RPMI8226 (cell line): Measurements from ENCODE around the gene ZBTB22.
A peak's percentile ranks its signal among the peaks of the same experiment; 100 is the strongest.

ENCODE experiments used
- DNase-seq: peaks from one replicate; pipeline ENCODE4 v3.0.0-alpha.2; 2015

Gene ZBTB22

DNA sequence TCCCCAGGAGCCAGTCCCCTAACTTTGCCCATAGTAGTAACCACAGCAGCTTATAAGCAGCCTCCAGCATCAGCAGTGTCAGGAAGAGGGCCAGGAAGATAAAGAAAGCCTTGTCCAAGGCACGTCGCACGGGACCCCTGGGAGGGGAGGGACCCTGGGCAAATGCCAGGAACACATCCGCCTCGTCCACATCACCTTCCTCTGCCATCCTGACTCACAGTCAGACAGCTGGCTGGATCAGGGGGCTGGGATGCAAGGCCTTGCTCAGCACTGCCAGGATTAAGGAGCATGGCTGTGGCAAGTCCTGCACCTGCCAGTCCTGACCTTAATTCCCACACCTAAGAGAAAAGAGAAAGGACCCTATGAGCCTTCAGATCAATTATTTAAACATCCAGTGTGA is 11.5 kb upstream of the ZBTB22 start:
- no peak for DNase-seq

DNA sequence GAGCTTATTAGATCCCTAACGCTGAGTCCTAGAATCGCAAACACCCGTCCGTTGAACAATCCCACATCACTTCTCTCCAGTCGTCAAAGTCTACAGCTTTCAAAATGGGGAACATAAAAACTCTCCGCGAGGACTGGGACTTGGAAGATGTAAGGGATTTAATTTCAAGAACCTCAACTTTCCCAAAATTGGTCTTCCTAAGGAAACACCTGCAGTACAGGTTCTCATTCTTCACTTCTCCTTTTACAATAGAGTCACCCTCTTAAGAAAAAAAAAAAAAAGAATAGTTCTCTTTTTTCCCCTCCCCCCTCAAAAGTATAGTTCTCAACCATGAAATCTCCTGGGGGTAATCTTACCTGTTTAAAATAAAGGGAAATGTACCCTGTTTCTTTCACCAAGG is 6.6 kb upstream of the ZBTB22 start:
- peak; percentile 60 for DNase-seq

DNA sequence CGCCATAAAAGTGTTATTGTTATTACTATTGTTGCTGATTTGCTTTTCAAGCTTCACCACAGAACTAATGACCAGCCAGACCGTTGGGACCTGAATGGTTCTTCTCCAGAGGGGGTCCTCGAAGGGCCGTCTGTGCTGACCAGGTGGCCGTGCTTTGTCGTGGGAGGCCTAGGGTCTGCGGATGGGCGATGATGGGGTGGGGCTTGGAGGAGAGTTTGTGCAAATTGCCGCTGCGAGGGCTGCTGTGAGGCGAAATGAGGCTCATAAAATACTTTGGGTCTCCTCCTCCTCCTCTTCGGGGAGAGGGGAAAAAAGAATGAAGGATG is 6.0 kb upstream of the ZBTB22 start:
- no peak for DNase-seq

DNA sequence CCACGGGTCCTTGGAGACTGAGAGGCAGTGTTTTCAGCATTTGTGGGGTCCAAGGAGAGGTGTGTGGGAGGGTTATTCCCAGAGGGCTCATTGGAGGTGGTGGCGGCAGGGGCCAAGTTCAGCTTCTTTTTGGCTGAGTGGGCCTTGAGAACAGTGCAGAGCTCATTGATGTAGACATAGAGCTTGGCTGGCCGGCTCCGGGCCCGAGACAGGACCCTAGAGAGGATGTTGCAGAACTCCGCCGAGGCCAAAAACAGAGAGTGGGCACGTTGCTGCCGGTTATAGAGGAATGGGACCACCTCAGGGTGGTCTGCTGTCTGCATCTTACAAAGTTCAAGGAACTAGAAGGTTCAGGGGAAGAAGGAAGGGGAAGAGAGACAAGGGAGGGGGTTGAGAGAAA is 3.7 kb upstream of the ZBTB22 start:
- no peak for DNase-seq

DNA sequence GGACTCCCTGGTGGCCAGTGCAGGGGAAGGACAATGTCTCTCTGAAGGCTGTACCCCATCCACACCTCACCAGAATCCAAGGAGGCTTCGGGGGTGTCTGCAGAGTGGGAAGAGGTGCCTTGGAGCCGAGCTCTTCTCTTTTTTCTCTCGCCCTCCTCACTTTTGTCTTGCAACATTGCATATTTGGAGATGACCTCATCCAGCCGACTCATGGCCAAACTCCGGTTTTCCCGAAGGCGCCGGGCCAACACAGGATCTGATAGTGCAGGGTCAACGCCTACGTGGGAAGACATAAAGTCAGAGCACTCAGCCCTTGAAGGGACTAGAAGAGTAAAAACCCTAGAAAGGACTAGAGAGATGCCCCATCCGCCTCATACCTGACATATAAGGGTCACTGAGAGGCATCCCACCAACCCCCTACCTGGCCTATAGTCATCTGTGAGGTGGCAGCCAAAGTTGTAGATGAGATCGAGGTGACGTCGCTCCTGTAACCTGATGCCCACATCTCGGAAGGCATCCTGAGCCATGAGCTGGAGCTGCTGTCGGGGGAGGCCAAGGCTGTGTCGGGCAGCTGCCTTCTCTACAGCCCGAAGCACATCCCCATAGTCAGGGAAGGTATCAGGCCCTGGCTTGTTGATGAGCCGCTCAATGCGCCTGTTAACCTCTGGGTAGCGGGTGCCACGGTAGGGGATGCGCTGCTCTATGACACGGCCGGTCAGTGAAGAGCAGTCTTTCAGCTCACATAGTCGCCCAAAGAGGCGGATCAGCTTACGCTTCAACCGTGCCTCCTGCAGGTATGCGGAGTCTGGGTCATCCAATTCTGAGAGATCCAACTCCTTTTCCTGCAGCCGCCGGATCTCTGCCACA is 3.0 kb upstream of the ZBTB22 start:
- no peak for DNase-seq

DNA sequence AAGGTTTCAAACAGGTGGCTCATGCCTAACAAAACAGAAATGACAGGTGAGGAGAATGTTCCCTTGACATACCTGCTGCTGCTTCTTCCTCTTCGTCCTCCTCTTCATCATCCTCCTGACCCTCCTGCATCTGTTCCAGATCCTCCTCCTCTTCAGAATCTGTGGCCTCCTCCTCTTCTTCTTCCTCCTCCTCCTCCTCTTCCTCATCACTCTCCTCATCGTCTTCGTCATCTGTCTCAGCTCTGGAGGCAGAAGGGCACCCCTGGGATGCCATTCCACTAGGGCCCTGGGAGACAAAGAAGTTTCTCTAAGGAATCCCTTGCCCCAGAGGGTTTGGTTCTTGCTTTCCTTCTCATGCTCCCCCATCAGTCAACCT is 2.4 kb upstream of the ZBTB22 start:
- DNase-seq = no peak

DNA sequence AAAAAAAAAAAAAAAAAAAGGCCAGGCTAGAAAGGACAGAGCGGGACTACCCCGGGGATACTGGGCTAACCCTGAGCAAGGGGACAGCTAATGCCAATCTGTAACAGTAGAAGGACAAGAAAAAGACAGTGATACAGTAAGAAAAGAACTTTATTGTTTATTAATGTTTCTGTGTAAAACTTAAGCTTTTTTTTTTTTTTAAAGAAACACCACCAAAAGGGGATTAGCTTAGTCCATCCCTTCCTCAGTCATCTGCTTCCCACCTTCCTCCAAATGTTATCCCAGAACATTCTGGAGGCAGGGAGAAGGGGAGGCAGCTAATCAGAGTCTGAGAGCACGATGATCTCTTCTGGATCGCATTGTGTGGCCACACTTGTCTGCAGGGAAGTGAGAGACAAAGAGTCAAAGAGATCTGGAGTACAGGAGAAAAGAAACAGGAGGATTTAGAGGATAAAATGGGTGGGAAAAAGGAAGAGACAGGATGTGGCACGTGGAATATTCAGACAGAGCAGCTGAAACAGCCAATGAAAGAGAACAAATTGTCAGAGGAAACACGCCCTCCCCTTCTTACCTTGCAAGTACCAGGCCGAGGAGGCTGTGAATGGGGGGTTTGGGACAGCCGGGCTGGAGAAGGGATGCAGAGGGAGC is 1.0 kb upstream of the ZBTB22 start:
- DNase-seq = no peak

DNA sequence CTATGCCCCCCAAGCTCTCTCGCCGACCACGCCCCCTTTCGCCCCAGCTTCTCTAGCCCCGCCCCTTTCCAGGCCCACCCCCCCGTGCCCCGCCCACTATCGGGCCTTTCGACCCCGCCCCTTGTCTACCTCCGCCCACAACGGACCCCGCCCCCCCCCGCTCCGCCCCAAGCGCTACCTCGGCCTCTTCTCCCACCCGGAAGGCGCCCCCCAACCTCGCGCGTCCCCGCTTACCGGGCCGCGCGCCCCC is 200 bp downstream of the ZBTB22 start:
- DNase-seq = no peak

DNA sequence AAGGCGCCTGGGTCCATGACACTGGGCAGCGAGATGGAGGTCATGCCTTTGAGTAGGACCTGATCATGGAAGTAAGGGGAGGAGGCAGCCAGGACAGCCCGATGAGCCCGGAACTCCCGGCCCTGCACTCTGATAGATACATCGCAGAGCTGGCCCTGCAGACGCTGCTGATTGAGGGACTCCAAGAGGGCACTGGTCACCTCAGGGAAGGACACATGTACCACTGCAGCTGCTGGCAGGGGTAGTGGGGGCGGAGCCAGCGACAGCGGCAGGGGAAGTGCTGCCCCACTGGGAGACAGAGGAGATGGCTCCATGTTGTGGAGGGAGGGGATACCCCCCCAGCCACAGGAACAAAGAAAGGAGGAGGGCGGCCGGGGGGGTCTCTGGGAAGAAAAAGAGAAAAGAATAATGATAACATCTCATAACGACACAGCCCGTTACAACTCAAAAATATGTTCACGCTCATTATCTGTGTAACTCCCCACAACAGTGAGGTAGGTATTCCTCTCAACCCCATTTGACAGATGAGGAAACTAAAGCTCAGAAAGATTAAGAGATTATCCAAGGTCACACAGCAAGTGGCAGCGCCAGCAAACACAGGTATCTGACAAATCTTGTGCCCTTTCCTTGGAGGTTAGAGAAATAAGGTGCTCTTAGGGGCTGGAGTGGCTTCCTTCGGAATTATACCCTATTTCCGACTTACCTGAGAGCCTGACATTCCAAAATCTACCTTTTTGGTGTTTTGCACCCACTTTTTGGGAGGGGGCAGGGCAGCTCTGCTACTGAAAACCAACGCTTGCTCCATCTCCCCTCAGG is 733 bp downstream of the ZBTB22 start:
- DNase-seq = no peak

DNA sequence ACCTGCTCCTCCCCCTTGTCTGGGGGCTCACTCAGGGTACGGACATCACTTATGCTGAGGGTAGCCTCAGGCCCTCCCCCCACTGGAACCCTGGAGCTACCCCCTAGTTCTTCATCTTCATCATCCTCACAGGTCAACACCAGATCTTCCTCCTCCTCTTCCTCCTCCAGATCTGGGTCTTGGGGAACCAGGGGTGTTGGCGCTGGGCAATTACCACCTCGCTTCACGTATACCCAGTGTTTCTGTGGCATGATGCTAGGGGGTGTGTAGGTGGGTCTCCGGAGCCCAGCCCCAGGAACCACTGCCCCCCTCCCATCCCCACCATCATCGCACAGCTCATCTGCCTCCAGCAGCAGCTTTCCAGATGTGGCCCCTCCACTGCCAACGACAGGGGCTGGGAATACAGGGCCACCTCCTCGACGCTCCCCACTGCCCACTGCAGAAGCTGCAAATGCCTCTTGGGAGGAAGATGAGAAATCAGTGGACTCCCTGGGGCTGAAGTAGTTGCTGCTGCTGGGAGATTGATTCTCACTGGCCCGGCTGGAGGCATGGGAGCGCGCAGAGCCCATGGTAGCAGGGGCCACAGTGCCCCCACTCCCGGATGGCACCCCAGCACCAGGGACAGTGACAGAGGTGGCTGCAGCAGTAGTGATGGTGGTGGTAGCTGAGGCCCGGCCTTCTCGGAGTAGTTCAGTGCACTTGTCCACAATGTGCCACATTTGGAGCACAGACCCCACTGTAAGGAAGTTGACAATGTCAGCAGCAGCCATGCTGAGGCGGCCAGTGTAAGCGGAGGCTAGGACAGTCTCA is 1.5 kb downstream of the ZBTB22 start:
- no peak for DNase-seq

DNA sequence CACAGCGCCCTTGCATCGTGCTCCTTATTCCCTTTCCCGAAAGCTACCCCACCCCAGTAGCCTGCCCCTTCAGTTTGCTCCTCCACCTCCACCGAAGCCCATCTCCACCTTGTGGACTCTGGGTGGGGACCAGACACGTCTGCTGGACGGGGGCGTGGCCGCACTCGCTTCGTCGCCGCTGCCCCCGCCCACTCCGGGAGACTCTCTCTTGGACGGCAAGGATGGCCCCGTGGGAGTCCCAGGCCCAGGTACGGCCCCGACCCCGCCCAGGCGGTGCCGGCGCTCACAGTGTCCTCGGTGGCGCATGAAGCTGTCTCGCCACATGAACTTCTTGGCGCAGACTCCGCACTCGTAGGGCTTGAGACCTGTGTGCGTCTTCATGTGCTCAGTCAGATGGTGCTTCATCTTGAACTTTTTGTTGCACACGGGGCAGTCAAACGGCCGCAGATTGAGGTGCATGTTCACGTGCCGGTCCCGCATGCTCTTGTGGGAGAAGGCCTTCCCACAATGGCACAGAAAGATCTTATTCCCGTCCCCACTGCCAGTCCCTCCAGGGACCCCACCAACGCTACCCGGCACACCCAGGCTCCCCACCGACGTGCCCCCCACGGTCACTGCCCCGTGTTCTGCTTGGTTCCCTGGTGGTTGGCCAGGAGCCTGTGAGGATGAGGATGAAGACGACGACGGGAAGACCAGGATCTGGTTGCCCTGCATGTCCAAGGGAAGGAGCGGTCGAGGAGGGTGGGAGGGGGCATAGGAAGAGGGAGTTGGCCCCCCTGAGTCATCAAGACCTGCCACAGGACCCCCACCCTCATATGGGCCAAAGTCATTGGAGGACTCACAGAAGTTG is 2.4 kb downstream of the ZBTB22 start:
- DNase-seq = peak; percentile 51

DNA sequence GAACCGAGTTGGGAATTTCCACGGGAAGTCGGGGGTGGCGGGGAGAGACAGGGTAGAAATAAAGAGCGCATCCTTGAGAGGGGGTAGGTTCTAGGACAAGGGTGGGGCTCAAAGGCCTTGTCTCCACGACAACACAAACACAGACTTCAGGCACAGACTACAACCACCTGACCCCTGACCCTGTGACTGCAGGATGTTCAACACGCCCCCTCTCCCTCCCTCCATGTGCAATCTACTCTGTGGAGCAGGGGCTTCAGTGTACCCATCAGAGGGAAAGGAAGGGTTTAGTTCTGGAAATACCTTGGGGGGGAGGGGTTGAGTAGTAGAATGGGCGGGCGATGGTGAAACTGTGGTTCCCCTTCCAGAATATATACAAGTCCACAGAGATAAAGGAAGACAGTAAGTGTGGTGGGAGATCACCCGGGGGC is 3.0 kb downstream of the ZBTB22 start:
- DNase-seq = peak; percentile 70

DNA sequence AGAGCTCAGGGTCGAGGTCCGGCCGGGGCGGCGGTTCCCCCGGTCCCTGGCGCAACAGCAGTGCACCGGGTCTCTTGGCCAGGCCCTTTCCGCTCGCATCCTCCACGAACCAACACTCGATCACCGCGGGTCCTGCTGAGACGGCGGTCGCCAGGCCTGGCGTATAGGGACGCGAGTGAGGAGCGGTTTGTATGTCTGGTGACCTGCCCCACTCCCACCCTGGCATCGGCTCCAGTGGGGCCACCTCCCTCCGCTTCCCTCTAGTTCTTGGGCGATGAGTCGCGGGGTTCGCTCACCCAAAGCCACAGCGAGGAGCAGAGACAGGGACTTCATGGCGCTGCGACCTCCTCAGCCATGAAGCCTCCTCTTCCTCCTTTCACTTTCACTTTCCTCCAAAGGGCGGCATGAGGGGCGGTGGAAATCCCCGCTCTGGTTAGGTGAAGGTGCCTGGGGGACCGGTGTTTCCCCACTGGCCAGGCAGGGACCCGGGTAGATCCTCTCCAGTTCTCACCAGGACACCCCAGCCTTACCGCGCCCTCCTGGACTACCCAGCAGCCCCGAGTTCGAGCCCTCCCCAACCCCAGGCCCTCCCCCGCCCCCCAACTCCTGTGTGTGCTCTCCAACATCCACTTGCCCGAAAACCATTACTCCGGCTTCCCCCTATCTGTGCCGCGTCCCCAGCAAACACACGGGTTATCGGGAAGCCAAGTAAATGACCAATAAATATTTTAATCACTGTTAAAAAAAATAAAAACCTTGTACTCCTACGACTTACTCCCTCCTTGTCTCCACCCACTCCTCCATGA is 3.6 kb downstream of the ZBTB22 start, which contains the start of gene TAPBP:
Gene TAPBP, minus strand, starts transcription at position 370 of the 806 bp plus-strand sequence. Its CDS starts 37 bp downstream, at position 333.
- peak; percentile 82 for DNase-seq

DNA sequence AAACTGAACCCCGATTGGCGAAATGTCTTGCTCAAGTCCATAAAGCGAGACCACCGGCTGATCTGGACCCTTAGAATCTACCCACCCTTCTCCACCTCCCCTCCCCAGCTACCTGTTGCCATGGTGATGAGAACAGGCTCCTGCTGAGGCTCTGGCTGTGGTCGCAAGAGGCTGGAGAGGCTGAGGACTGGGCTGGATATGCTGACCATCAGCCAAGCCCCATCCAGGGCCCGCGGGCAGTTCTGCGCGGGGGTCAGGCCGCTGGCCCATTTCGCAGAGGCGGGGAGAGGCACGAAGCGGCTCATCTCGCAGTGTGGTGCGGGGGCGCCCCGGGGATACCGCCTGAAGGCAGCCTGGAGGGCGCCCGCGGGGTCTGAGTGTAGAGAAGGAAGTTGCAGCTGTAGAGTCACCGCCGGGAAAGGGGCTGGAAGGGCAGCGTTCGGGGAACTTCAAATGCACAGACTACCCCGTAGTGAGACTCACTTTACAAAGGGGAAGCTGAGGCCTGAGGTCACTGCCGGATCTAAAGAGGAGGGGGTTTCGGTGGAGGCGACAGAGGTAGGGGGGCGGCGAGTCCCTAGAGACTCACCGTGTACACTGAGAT is 4.3 kb downstream of the ZBTB22 start:
- DNase-seq = peak; percentile 48

DNA sequence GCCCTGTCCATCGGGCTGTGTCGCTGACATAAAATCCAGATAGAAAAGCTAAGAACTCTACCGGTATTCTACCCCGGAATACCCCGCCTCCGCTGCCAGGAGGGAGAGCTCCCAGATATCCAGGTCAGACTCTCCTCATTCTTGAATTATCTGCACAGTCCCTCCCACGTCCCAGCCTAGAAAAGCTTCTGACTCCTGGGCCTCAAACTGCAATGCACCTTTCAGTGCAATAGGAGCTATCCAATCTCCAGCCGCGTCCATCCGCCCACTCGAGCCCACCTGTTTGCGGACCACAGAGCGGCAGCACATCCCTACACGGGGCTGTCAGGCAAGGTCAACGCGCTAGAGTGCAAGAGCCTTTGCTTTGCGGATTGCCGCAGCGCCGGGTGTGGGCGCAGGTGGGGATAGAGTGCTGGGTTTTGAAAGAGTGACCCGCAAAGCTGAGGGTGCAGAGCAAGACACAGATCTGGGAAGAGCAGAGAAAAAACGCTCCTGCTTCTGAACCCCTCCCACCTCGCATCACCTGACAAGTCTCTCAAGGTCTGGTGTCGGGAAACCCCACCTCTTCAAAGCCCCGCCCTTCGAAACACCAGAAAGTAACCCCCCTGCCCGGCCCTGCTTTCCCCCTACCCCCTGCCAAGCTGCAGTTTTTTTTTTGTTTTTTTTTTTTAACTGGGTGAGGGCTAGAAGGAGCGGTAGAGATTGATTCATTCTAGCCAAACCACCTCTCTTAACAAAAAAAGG is 5.0 kb downstream of the ZBTB22 start:
- DNase-seq = peak; percentile 96

DNA sequence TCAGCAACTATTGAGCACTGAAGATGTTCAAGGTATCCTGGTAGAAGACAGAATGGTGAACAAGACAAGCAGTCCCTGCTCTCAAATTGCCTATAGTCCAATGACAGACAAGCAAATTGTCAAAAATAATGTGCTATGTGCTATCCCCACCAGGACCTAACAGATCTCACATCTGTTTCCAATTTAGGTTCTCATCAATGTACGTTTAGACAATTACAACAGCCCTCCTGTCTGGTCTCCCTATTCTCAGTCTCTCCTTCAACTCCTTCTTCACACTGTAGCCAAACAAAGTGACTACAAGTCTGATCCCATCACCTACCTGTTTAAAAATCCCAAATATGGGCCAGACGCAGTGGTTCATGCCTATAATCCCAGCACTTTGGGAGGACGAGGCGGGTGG is 11.2 kb downstream of the ZBTB22 start:
- DNase-seq = no peak

DNA sequence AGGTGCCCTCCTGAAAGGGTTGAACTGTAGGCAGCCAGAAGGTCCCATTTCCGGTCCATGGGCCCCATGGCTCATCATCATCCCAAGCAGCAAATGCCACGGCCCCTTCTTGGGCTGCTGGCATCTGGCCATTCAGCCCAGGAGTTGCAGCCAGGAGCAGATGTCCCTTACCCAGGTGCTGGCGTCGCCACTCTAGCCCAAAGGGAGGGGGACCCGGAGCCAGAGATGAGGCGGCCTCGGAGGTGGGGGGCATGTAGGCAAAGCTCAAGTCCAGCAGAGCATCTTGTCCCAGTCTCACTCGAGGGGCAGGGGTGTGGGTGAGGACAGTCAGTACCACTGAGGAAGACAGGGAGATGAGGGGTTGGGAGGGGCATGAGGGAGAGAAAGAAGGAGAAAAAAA is 12.5 kb downstream of the ZBTB22 start:
- DNase-seq = no peak

DNA sequence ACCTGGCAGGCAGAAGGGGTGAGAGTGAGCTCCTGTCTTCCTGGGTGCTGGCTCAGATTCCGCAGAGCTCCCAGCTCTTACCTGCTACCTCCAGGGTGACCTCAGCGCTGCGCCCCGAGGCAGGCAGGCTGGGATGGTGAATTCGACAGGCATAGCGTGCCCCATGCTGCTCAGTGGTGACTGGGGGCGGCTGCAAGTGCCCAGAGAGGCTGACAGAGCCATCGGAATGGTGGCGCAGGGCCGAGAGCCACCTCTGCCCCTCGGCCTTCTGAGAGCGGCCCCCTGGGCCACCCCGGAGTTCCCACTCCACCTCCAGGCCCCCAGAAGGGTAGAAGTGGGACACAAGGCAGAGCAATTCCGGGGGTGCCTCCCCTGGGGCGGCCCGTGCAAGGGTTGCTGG is 13.3 kb downstream of the ZBTB22 start:
- DNase-seq = no peak

DNA sequence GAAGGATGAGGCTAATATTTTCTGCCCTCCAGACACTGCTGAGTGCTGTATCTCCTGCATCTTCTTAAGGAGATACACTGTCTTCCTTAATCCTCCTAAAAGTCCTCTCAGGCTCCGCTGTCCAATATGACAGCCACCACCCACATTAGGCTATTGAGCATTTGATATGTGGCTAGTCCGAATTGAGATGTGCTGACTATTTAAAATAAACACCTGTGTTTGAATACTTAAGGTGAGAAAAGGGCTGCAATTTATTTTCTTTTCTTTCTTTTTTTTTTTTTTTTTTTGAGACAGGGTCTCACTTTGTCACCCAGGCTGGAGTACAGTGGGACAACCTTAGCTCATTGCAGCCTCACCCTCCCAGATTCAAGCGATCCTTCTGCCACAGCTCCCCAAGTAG is 15.7 kb downstream of the ZBTB22 start:
- no peak for DNase-seq
